Midbrain (tissue), 1 donor: ENCODE measurements around the gene RNF181.
"Not testable (repeated sequence)": the region's sequence is repeated elsewhere in the genome, so short reads cannot be mapped to it uniquely, and the experiment has no call there.

Experiments
- DNase-seq: peaks from one replicate; lab custom pipeline; 2025; lab: John Stamatoyannopoulos, UW

The RNF181 gene

GRCh38 chr2:85614757-85615156, 19.2 kb downstream of the RNF181 start:
- not testable (repeated sequence) for DNase-seq

- no peak for DNase-seq
Measured at GRCh38 chr2:85615413-85615728, 19.8 kb downstream of the RNF181 start.

- not testable (repeated sequence) for DNase-seq
Measured at GRCh38 chr2:85617723-85618122, 22.2 kb downstream of the RNF181 start.

GRCh38 chr2:85619617-85620016, 24.1 kb downstream of the RNF181 start:
- DNase-seq: no peak

- DNase-seq: no peak
Measured at GRCh38 chr2:85621338-85621737, 25.8 kb downstream of the RNF181 start.

GRCh38 chr2:85623991-85624390, 28.4 kb downstream of the RNF181 start:
- no peak for DNase-seq

- no peak for DNase-seq
Measured at GRCh38 chr2:85628658-85629057, 33.1 kb downstream of the RNF181 start.

- no peak for DNase-seq
Measured at GRCh38 chr2:85631316-85631715, 35.8 kb downstream of the RNF181 start.

GRCh38 chr2:85635011-85635410, 39.5 kb downstream of the RNF181 start:
- no peak for DNase-seq

GRCh38 chr2:85635636-85636035, 40.1 kb downstream of the RNF181 start:
- DNase-seq: no peak

GRCh38 chr2:85642725-85643124, 47.2 kb downstream of the RNF181 start:
- DNase-seq: no peak

- no peak for DNase-seq
Measured at GRCh38 chr2:85644909-85645308, 49.4 kb downstream of the RNF181 start.

GRCh38 chr2:85646166-85646565, 50.6 kb downstream of the RNF181 start:
- DNase-seq: no peak
